Activated T-cell treated with anti-CD3 and anti-CD28 coated beads, Interleukin-2, amount 50 U/mL, for 48 hours (primary cell): Measurements from ENCODE around the gene TSPAN11.

Experiments used
- DNase-seq, 2 experiments: peaks; one replicate each; pipeline ENCODE4 v3.0.0-alpha.2; 2020

Gene TSPAN11

DNA sequence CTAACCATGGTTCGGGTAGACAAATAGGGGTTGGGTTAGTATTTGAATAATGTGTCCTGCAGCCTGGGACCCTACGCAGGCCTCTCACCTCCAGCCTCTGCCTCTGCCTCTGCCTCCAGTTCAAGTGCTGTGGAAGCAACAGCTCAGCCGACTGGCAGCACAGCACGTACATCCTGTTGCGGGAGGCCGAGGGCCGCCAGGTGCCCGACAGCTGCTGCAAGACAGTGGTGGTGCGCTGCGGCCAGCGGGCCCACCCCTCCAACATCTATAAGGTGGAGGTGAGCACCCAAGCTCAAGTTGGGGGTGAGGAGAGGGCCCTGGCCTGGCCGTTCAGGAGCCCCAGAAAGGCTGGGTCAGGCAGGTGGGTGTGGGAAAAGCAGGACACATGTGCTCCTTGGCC is 55.9 kb downstream of the TSPAN11 start:
- no peak for DNase-seq

DNA sequence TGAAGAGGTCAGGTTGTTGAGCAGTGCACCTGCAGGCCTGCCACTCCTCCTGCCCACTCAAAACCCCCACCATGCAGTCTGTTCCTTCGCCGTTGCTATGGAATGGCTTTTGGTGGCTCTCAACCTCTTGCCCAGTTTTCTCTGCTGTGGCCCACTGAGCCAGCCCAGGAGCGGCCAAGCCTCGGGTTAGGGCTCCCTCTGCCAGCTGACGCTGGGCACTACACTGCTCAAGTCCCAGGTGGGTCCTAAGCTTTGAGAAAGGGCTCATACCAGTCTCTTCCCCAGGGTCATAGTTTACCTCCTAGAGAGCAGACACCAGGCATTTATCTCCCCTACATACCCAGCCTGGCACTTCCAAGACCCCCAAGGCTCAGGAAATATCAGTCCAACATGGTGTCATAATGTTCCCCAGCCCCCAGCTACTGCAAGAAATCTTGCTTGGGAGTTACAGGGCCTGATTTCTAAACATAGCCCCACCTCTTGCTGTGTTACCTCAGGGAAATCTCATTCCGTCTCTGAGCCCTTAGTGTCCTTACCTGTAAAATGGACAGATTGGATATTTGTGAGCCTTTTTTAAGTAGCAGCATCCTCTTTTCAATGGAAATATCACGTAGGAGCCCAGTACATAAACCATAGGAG is 59.4 kb downstream of the TSPAN11 start:
- peak; percentile 49 to 51 for DNase-seq

DNA sequence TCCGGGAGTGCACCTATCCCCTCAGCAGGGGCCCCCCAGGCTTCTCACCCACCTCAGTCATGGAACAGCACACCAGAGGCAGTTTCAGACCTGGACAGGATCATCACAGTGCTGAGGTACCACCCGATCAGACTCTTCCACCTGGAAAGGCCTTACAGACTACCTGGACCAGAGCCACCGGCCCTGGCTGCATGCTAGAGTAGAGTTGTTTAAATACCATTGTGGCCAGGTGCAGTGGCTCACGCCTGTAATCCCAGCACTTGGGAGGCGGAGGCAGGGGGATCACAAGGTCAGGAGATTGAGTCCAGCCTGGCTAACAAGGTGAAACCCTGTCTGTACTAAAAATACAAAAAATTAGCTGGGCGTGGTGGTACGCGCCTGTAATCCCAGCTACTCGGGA is 61.5 kb downstream of the TSPAN11 start:
- no peak for DNase-seq

DNA sequence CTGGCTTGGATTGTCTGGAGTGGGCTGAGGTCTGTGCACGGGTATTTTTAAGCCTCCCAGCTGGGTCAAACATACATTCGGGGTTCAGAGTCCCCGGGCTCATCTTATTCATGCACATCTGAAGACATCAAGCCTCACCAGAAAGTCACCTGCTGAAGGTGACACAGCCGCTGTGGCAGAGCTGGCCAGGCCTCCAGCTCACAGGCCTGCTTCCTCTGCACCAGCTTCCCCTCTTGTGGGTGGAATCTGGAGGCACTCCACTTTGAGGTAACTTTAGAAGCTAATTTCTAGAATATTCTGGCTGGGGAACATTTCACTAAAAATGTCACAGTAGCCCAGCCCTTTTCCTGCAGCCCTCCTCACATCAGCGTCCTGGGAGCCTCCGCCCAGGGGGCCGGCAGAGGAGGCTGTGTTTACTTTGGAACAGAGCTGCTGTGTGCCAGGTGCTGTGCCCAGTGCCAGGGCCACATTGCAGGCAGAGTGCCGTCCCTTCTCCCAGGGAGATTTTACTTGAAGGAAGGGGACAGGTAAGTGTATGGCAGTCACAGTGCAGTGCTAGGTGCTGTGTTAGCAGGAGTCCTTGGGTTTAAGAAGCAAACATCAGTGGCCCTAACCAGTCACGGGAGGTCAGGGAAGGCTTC is 62.2 kb downstream of the TSPAN11 start:
- DNase-seq: no peak

DNA sequence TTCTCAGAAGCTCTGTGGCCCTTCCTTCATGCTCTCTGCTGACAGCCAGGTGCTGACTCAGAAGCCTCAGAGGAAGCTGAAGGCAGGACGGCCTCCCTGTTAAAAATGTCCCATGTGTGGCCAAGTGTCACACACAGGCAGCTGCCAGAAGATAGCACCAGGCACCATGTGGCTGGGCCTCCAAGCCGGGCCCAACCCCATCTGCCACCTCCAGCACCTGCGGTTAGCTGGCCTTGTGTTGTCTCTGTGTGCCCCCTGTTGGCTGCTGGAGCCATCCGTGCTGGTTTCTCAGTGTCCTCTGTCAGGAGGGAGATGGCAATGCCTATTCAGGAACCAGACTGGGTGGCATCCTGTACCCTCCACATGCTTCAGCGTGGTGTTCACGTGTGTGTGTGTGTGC is 63.2 kb downstream of the TSPAN11 start:
- peak; percentile 30 to 32 for DNase-seq

DNA sequence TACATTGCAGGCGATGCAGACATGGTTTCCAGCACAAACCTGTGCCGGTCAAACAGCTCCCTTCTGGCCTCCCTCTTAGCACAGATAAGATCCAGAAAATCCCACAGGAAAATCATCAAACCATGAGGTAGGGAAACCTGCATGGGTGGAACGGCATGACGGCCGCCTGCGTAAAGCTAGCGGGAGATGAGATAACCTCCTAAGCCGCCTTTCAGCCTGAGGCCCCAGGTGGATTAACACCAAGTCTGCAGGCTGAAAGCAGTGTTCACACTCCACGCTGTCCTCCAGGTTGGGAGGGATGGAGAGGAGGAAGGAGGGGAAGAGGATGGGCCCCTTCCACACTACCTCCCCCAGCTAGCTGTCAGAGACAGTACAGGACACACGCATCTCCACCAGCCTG is 63.8 kb downstream of the TSPAN11 start:
- no peak for DNase-seq

DNA sequence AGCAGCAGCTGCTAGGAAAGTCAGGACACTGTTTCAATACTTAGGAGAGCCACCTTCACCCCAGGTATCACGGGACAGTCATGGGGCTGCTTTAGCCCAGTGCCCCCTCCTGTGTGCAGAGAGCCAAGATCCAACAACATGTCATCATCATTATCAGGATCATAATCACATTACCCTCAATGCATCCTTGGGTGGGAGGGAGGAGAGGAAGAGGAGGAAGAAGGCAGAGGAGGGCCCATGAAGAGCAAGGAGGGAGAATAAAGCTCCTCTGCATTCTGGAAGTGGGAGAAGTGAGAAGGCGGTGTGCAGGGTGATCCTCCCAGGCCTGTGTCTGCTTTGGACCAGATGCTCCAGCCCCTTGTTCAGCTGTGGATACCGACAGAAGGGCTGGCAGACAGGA is 64.2 kb downstream of the TSPAN11 start:
- DNase-seq: no peak

DNA sequence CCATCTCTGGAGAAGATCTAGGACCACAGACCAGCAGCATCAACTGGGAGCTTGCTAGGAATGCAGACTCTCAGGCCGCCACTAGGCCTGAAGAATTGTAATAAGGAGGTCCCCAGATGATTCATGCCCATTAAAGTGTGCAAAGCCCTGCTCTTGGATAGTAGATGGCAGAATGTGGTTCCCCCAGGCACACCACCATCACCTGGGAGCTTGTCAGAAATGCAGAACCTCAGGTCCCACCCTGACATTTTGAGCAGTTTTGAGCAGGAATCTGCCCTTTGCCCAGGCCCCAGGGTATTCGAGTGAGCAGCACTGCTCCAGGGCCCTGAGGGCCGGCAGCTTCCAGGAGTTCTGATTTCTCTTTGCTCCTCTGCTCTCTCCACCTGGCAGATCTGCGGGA is 64.9 kb downstream of the TSPAN11 start:
- no peak for DNase-seq

DNA sequence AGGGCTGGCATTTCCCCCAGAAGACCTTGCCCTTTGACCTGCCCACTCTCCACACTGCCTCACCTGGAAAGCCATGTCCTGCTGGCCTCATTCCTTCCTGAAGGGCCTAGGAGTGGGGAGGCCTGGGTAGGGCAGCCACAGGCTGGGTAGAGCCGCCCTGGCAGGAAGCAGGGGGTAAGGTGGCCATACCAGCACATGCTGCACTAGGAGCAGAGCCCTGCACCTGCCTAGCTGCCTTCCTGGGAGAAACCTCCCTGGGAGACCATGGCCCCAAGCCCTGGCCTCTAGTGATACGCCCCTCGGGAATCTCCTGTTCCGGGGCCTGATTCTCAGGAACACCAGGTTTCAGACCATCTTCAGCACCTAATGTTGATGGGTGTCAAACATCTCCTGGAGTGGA is 65.8 kb downstream of the TSPAN11 start:
- DNase-seq: no peak

DNA sequence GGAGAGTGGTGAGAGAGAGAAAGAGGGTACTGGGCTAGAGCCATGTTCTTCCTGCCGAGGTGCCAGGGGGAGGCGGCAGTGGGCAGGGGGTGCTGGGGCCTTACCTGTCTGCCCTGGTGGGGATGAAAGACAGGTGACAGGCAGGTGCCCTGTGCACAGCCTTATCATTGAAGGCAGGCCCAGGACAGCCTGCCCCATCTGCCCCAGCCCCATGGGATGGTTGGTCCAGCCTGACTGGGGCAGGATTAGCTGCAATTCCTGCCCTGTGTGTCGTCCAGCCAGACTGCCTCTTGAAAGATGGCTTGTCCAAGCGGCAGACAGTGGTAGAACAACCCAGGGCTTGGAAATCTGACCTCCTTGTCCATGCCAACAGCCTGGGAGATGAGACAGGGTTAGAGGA is 67.2 kb downstream of the TSPAN11 start:
- DNase-seq: no peak

DNA sequence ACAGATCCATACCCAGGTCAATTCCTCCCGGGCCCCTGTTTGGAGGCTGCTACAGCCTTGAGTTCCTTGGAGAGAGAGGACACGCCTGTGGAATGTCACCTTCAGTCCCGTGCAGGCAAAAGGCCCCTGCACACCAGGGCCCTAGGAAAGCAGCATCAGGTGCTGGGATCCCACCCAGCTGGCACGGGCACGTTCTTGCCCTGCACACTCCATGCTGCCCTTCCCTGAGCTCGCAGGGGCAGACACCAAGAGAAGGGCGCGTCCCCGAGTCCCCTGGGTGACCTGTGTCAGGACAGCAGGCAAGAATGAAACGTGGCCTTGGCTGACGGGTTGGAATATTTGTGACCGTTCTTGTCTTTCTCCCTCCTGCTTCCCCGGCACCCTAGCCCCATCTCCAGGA is 67.7 kb downstream of the TSPAN11 start:
- DNase-seq: no peak

DNA sequence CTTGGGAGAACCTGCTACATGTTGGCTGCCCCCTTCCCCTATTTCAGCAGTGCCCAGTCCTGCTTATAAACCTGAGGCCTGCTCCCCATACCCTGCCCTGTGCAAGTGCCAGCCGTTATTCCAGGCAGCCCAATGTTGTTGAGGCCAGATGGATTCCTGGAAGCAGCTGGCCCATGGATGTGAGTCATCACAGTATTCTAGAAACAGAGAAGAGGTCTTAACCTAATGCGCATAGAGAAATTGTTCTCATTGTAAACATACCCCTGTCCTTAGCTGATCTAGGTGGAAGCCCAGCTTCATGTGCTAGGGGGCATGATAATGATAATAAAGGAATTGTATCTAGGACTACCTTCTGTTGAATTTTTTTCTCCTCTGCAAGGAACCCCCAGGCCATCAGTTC is 69.7 kb downstream of the TSPAN11 start:
- DNase-seq: no peak

DNA sequence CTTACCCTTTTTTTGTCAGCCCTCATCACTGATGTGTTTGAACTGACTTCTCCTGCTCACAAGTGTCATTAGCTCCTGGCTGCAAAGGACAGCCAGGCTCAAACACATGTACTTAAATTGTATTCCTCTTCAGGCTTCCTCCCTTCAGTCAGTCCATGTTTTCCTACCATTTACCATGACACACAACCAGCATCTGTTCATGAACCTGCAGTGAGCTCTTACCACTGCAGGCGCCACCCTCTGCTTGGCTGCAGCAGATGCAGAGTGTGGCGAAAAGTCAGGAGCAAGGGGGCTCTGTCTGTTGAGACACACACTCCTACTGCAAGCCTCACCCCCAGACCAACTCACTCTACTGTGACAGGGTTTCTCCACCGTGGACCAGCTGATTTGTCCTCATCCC is 70.2 kb downstream of the TSPAN11 start:
- DNase-seq: no peak

DNA sequence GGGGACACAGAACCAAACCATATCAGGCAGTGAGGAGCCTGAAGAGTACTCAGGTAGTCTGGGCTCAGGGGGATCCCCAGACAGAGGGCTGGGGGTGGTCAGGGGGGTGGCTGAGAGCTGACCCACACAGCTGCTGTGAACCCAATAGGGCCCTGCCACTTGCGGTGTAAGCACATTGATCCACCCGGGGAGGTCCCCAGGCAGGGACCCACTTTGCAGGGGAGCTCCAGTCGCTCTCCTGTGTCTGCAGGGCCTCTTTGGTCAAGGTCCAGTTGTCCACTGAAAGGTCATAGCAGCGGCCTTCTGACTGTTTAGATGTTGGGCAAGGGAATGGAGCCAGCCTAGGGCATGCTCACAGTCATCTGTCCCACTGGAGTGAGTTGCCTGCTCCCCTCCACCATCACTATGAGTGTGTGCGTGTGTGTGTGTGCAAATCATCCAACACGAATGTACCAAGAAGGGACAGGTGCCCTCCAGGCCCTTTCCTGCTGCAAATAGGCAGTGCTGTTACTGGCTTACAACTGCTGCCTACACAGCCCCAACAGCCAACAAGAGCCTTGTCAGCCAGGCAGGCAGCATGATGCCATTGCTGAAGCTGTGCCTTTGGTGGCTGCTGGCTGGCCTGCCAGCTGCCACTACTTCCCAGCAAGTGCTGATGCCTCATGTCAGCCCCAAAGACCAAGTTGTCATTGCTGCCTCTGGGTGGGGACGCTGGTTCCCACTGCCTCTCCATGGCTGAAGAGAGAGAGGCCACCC is 71.3 kb downstream of the TSPAN11 start:
- DNase-seq: no peak

DNA sequence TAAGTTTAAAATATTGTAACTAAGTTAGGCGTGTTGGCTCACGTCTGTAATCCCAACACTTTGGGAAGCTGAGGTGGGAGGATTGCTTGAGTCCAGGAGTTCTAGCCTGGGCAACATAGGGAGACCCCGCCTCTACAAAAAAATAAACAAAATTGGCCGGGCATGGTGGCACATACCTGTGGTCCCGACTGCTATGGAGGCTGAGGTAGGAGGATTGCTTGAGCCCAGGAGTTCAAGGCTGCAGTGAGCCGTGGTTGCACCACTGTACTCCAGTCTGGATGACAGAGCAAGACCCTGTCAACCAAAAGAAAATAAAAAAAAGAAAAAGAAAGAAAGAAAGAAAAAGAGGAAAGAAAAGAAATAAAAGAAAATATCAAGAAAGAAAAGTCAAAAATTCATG is 72.5 kb downstream of the TSPAN11 start:
- DNase-seq: no peak

DNA sequence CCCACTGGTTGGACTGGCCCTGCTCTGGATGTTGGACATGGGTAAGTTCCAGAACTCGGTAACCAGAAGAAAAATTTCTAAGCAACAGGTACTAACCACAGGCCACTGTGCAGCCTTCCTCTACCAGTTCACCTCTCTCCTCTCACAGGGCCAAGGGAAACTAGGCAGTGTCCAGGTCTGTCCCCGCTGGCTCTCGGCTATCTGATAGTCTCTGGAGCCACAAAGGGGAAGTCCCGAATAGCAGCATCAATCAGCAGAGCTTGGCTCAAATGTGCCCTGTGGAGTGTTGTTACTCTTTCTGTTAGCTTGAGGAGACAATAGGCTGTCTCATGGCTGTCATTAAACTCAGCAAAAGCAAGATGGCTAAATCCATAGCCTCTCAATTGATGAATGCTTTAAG is 73.2 kb downstream of the TSPAN11 start:
- DNase-seq: no peak

DNA sequence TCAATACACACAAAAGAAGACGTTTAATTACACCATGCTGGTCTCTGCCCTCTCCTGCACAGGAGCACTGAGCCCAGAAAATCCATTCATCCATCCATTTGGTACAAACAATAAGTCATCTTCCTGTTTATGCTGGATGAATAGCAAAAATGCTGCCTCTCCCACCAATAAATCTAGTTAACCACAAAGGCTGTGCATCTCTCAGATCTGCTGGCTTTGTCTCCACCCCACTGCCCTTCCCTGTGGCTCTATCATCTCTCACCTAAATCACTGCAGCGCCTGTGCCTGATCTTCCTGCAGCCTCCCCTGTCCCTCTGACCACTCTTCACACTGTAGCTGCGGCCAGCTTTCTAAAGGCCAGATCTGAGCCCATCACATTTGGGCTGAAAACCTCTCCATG is 74.2 kb downstream of the TSPAN11 start:
- DNase-seq: no peak

DNA sequence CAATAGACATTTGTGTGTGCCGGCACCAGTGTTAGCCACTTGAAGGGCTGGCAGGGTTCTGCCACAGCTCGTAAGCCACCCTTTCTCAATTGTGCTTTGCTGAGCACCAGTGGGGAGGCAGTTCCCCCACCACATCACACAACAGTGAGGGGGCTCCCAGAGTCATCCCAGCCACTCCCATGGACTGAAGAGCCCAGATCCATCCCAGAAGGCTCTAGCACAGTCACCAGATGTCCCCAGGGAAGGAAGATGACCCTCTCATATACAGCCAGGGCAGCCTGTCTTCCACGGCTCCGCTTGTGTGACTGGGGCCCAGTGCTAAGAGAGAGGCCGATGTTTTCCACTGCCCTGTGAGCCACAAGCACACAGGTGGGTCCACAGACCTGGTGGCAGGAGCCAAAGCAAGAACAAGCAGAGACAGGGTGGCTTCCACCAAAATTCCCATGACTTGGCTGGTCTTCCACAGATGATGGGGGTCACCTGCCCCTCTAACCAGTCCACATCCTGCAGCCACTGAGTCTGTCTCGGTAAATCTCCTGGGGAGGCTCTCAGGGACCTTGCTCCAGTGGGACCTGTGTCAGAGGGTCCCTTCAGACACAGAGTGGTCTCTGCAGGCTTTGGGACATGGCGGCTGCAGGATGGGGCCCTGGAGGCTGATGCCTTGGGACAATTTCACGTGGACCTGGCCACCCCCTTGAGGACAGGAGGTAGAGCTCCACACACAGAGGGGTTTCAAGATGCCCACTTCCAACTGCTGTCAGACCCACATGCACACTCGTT is 75.2 kb downstream of the TSPAN11 start:
- no peak for DNase-seq

DNA sequence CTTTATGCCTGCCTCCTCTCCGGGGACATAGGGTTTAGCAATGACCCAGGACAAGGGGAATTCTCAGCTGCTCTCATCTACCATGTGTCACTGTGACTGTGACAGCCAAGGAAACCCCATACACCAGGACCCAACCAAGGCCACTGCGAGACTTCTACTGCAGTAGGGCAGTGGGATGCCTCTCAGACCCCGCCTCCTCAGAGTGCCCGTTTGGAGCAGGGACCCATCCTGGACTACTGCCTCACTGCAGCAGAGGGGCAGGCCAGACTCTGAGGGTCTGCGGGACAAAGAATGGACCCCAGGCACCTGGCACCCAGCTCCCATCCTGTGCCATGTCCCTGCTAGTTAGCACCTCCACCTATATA is 75.8 kb downstream of the TSPAN11 start:
- no peak for DNase-seq

DNA sequence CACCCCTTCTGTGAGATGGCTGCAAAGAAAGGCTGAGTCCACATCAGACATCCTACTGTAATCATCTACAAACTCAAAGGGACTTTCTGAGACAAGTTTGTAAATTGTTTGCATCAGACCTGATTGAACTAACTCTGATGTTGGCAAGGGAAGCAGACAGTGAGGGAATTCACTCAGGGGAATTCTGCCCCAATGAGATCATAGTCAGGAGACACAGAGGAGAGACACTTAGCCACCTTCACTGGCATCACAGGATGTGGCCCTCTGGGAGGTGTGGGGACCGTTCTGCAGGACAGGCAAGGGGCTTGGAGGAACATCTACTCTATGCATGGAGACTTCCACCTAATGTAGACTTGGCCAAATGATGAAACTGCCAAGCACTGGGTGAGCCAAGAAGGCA is 76.5 kb downstream of the TSPAN11 start:
- DNase-seq: no peak

DNA sequence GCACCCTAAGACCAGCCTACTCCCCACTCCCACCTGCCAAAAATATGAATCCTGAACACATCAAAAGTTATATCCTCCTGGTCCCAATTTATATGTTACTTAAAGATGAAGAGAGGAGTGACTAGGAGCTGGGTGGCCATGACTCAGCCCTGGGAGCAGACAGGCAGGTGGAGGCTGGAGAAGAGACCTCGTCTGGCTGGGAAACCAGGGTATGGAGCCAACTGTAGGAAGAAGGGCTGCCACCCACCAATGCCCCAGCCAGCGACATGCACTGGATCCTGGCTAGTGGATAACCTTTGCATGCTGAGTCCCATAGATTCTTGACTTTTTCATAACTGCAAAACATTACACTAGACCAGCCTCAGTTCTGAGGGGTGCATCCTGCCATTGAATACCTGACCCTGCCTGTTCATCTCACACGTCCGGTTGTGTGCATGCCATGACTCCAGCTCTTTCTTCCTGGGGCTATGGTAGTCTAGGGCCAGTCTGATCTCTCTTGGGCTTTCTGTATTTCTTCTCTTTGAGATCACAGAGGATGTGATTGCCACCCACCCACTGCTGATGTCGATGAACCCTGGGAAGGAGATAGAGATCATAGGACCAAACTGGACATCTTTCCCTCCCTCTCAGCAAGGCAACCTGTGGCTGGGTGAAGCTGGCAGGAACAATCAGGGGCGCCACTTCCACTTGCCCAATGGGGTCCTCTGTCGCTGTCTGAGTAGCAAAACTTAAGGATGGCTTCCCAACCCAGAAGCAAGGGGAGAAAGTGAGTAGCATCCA is 77.5 kb downstream of the TSPAN11 start:
- DNase-seq: no peak

DNA sequence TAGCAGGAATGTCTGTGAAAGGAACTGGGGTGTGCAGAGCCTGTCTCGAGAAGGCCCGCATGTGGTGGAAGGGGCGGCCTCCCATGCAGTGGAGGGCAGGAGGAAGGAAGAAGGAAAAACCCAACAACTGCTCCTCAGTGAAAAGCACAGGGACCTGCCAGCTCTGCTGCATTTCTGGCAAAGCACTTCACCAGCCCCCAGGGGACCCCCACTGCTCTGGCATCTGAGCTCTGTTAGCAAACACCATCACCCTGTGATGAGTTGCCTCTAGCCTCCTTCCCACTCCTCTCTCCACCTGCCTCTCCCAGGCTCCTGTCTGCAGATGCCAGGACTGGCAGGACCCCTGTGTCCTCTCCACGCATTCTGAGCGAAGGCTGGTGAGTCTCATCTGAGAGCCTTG is 78.1 kb downstream of the TSPAN11 start:
- DNase-seq: no peak
